ENCODE results near the gene ACVR1B. TPM values are rescaled to one million over a fixed set of nuclear protein-coding genes. Genes with fewer than 3 reads are reported as not detected.

ACVR1B gene
- total and polyA plus RNA-seq, 9 of the 15 experiments (the other 6 are each of a cell fraction or from before 2014, with no cell fraction given): 0.97 to 15.1 (median 6.8) TPM

GRCh38 chr12:51986834-51987233, 35.3 kb downstream of the ACVR1B start:
- FAIRE-seq (no peak), DNase-seq (ENCODE audit: extremely low read depth in 1 of 4, low spot score in 3 of 4) (no peak), ATAC-seq (no peak)
- no peaks in the 10 kb centered on the region for H3K9me1 ChIP-seq (ENCODE audit: control insufficient read depth, insufficient read depth, low read length)
- H3K9me3 ChIP-seq (replicated peaks; ENCODE audit: control insufficient read depth, insufficient read depth, low read depth, low read length): no peaks in the 10 kb centered on the region
- no peaks in the 10 kb centered on the region for H3K27me3 ChIP-seq (ENCODE audit: control insufficient read depth in 2 of 2, insufficient read depth in 2 of 2, low read length in 2 of 2)
- no peak overlapping the region for H3K9ac ChIP-seq (ENCODE audit: insufficient read depth in 1 of 2, low read depth in 2 of 2, low read length in 2 of 2)
- TF ChIP-seq TCF7L2 (IDR thresholded peaks at IDR 0.05; ENCODE audit: low read depth, low read length) (no peak), ZBTB49 (CRISPR knock-in tag; IDR thresholded peaks at IDR 0.05; ENCODE audit: borderline replicate concordance) (no peak), RB1 (IDR thresholded peaks at IDR 0.05; ENCODE audit: low read depth) (no peak), NFIC (IDR thresholded peaks at IDR 0.05) (no peak), CREB1 (IDR thresholded peaks at IDR 0.05) (no peak), CREB1 (CRISPR knock-in tag; IDR thresholded peaks at IDR 0.05) (no peak), GABPB1 (CRISPR knock-in tag; IDR thresholded peaks at IDR 0.05) (no peak), ZNF239 (CRISPR knock-in tag; IDR thresholded peaks at IDR 0.05) (no peak), ZSCAN29 (IDR thresholded peaks at IDR 0.05) (no peak), KDM1A (IDR thresholded peaks at IDR 0.05) (no peak), DPF2 (IDR thresholded peaks at IDR 0.05) (no peak), CHD1 (IDR thresholded peaks at IDR 0.05; ENCODE audit: low read length) (no peak), CSDE1 (IDR thresholded peaks at IDR 0.05) (no peak), ZNF785 (CRISPR knock-in tag; IDR thresholded peaks at IDR 0.05) (no peak), ZBTB8A (IDR thresholded peaks at IDR 0.05; ENCODE audit: partially characterized antibody) (no peak)
- TF ChIP-seq, protein P1, sequence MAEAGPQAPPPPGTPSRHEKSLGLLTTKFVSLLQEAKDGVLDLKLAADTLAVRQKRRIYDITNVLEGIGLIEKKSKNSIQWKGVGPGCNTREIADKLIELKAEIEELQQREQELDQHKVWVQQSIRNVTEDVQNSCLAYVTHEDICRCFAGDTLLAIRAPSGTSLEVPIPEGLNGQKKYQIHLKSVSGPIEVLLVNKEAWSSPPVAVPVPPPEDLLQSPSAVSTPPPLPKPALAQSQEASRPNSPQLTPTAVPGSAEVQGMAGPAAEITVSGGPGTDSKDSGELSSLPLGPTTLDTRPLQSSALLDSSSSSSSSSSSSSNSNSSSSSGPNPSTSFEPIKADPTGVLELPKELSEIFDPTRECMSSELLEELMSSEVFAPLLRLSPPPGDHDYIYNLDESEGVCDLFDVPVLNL (CRISPR knock-in tag; IDR thresholded peaks at IDR 0.05; ENCODE audit: low read depth): no peak
- TF ChIP-seq, protein P2, sequence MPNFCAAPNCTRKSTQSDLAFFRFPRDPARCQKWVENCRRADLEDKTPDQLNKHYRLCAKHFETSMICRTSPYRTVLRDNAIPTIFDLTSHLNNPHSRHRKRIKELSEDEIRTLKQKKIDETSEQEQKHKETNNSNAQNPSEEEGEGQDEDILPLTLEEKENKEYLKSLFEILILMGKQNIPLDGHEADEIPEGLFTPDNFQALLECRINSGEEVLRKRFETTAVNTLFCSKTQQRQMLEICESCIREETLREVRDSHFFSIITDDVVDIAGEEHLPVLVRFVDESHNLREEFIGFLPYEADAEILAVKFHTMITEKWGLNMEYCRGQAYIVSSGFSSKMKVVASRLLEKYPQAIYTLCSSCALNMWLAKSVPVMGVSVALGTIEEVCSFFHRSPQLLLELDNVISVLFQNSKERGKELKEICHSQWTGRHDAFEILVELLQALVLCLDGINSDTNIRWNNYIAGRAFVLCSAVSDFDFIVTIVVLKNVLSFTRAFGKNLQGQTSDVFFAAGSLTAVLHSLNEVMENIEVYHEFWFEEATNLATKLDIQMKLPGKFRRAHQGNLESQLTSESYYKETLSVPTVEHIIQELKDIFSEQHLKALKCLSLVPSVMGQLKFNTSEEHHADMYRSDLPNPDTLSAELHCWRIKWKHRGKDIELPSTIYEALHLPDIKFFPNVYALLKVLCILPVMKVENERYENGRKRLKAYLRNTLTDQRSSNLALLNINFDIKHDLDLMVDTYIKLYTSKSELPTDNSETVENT (CRISPR knock-in tag; IDR thresholded peaks at IDR 0.05): no peak
- TF ChIP-seq, protein P3, sequence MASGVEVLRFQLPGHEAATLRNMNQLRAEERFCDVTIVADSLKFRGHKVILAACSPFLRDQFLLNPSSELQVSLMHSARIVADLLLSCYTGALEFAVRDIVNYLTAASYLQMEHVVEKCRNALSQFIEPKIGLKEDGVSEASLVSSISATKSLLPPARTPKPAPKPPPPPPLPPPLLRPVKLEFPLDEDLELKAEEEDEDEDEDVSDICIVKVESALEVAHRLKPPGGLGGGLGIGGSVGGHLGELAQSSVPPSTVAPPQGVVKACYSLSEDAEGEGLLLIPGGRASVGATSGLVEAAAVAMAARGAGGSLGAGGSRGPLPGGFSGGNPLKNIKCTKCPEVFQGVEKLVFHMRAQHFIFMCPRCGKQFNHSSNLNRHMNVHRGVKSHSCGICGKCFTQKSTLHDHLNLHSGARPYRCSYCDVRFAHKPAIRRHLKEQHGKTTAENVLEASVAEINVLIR (CRISPR knock-in tag; IDR thresholded peaks at IDR 0.05): no peak
- CTCF ChIA-PET (ENCODE audit: low intra/inter-chr PET ratio): no interaction called here
- H3K4me3 ChIP-seq: no peak overlapping the region
- WGBS (ENCODE audit: insufficient coverage, low coverage, missing lambda C conversion rate): 79% methylated on average over 8 of the region's 8 CpGs
- H3K27ac ChIP-seq (ENCODE audit: extremely low read depth, low read depth, low read length): no peak overlapping the region
- BruUV-seq (replicated peaks): no TSS peak
- no peaks in the 10 kb centered on the region for H3K79me2 ChIP-seq (ENCODE audit: control insufficient read depth, insufficient read depth, low read length)
- H3K4me2 ChIP-seq (ENCODE audit: insufficient read depth, low read length): no peak overlapping the region
- H2AFZ ChIP-seq (ENCODE audit: low read depth, low read length): no peak overlapping the region
- H3K36me3 ChIP-seq (ENCODE audit: control insufficient read depth, insufficient read depth, low read length): peaks cover 50% of the 10 kb centered on the region; the same call in 2 of the 3 replicates
- no peaks in the 10 kb centered on the region for H3K4me1 ChIP-seq (replicated peaks in 1 of 2; ENCODE audit: control insufficient read depth in 2 of 2, insufficient read depth in 2 of 2, low read length in 2 of 2)
- in situ Hi-C loops (cut with MboI) (no loop called here), intact Hi-C loops (cut with micrococcal nuclease) (no loop called here)
- H4K20me1 ChIP-seq (replicated peaks; ENCODE audit: control insufficient read depth, insufficient read depth, low read length): no peaks in the 10 kb centered on the region
- POLR2A ChIA-PET: no interaction called here
